Suppressor macrophage (primary cell): Measurements from ENCODE around the gene MRPS2.
"Not testable (repeated sequence)": the region's sequence is repeated elsewhere in the genome, so short reads cannot be mapped to it uniquely, and the experiment has no call there.

Source experiments
- DNase-seq, 4 experiments: peaks; one replicate each; pipeline ENCODE4 v3.0.0-alpha.2; 2020 to 2022

MRPS2 gene

GRCh38 chr9:135534826-135535225 is 34.3 kb downstream of the MRPS2 start:
- DNase-seq, result not testable (repeated sequence)

GRCh38 chr9:135535631-135536030 is 35.1 kb downstream of the MRPS2 start:
- DNase-seq, result not testable (repeated sequence)

GRCh38 chr9:135536216-135536615 is 35.7 kb downstream of the MRPS2 start:
- no peak for DNase-seq

- DNase-seq, result not testable (repeated sequence)
Measured at GRCh38 chr9:135543262-135543894, 42.9 kb downstream of the MRPS2 start.

GRCh38 chr9:135544981-135545635 is 44.6 kb downstream of the MRPS2 start:
- no peak for DNase-seq

GRCh38 chr9:135545646-135546176 is 45.2 kb downstream of the MRPS2 start, which contains the start of gene OBP2A:
Gene OBP2A (plus strand): TSS chr9:135546126. CDS start chr9:135546181, 55 bp downstream.
- not testable (repeated sequence) for DNase-seq

GRCh38 chr9:135546792-135547617 is 46.5 kb downstream of the MRPS2 start:
- DNase-seq, result not testable (repeated sequence)

GRCh38 chr9:135547756-135548736 is 47.6 kb downstream of the MRPS2 start:
- DNase-seq, result no peak

- DNase-seq, result not testable (repeated sequence)
Measured at GRCh38 chr9:135549478-135550343, 49.2 kb downstream of the MRPS2 start.

- DNase-seq, result no peak
Measured at GRCh38 chr9:135550344-135550918, 49.9 kb downstream of the MRPS2 start.

GRCh38 chr9:135551031-135551430 is 50.5 kb downstream of the MRPS2 start:
- DNase-seq, result peak in 2 of 4 experiments; percentile 7 to 17

- no peak for DNase-seq
Measured at GRCh38 chr9:135551456-135551855, 51.0 kb downstream of the MRPS2 start.

- DNase-seq, result no peak
Measured at GRCh38 chr9:135552021-135552697, 51.7 kb downstream of the MRPS2 start.

GRCh38 chr9:135552698-135553171 is 52.3 kb downstream of the MRPS2 start:
- no peak for DNase-seq
